HepG2 (cell line): ENCODE measurements around the gene THADA.

ENCODE experiments used
- CEBPB ChIP-seq: IDR thresholded peaks from 2 replicates; pipeline ENCODE4 v1.6.1; 2011; ENCODE audit warnings: low read depth, low read length, improper control_type of control experiment, borderline replicate concordance
- HOXA3 ChIP-seq: sonication (generic); formaldehyde crosslinking; IDR thresholded peaks from 2 replicates; pipeline ENCODE4 v1.5.0; 2020; ENCODE audit warnings: missing genetic modification reagents
- SRF ChIP-seq: IDR thresholded peaks from 2 replicates; pipeline ENCODE4 v1.6.1; 2011; ENCODE audit warnings: mild to moderate bottlenecking, low read depth, low read length, moderate library complexity
- ZZZ3 ChIP-seq: sonication (generic); formaldehyde crosslinking; IDR thresholded peaks from 2 replicates; pipeline ENCODE4 v1.4.0; 2020; ENCODE audit warnings: missing genetic modification reagents, mild to moderate bottlenecking, borderline replicate concordance
- TF ChIP-seq, protein P1 (sequence below): sonication (generic); formaldehyde crosslinking; IDR thresholded peaks from 2 replicates; pipeline ENCODE4 v1.8.0; 2022; ENCODE audit warnings: missing genetic modification reagents, mild to moderate bottlenecking, borderline replicate concordance

- TF ChIP-seq SRF, result no peak
- TF ChIP-seq CEBPB, result no peak
- no peak for TF ChIP-seq ZZZ3
- TF ChIP-seq, protein P1, sequence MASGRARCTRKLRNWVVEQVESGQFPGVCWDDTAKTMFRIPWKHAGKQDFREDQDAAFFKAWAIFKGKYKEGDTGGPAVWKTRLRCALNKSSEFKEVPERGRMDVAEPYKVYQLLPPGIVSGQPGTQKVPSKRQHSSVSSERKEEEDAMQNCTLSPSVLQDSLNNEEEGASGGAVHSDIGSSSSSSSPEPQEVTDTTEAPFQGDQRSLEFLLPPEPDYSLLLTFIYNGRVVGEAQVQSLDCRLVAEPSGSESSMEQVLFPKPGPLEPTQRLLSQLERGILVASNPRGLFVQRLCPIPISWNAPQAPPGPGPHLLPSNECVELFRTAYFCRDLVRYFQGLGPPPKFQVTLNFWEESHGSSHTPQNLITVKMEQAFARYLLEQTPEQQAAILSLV (CRISPR knock-in tag), result no peak
- TF ChIP-seq HOXA3 (CRISPR knock-in tag), result no peak
These were observed 344.6 kb downstream of the THADA start for GRCh38 chr2:43251171-43251731.
